ENCODE results near the gene HBEGF.

HBEGF gene

GRCh38 chr5:140296289-140296688 lies 50.1 kb downstream of the HBEGF start:
- Histone ChIP-seq H3K27me3 (no peaks in the 10 kb centered on the region), H3K4me2 (no peak overlapping the region), H3K9me3 (no peaks in the 10 kb centered on the region), H3K4me1 (peaks cover 23% of the 10 kb centered on the region), H4K20me1 (peaks cover 32% of the 10 kb centered on the region), H3K36me3 (peaks cover 36% of the 10 kb centered on the region), H3K27ac (no peak overlapping the region), H3K9ac (no peak overlapping the region), H3K4me3 (no peak overlapping the region)
- no peak for TF ChIP-seq Cebpa-rat (IDR thresholded peaks at IDR 0.05)

DNA sequence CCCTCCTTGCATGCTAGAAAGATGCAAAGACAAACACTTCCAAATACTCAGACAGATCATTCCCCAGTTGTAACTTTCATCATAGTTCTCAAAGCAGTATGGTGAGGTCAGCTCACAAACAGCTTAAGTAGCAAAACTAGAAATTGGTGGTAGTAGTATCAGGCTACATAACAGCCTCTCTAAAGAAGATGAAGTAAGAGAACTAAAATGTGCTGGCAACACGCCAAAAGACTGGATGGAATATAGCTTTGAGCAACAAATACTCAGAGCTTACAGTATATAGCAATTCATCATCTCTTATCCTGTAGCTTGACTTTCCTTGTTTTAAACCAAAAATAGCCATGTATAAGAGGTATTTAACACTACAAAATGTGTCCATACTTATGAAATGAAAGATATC lies 51.0 kb downstream of the HBEGF start:
- peaks cover 41% of the 10 kb centered on the region for H3K36me3 ChIP-seq
- no peak for TF ChIP-seq Cebpa-rat (IDR thresholded peaks at IDR 0.05)
- H3K4me2 ChIP-seq: no peak overlapping the region
- H3K27me3 ChIP-seq: no peaks in the 10 kb centered on the region
- peaks cover 18% of the 10 kb centered on the region; the same call in 1 of the 2 replicates for H3K4me1 ChIP-seq
- H3K27ac ChIP-seq: no peak overlapping the region
- no peaks in the 10 kb centered on the region for H3K9me3 ChIP-seq
- no peak overlapping the region for H3K4me3 ChIP-seq
- peaks cover 38% of the 10 kb centered on the region for H4K20me1 ChIP-seq
- H3K9ac ChIP-seq: no peak overlapping the region

GRCh38 chr5:140294753-140295152 lies 51.6 kb downstream of the HBEGF start:
- Histone ChIP-seq H3K27me3 (no peaks in the 10 kb centered on the region), H3K4me3 (no peak overlapping the region), H3K27ac (no peak overlapping the region), H3K36me3 (peaks cover 34% of the 10 kb centered on the region), H3K4me1 (peaks cover 18% of the 10 kb centered on the region; the same call in 1 of the 2 replicates), H3K9ac (no peak overlapping the region), H3K4me2 (no peak overlapping the region), H3K9me3 (no peaks in the 10 kb centered on the region), H4K20me1 (peaks cover 38% of the 10 kb centered on the region)
- no peak for TF ChIP-seq Cebpa-rat (IDR thresholded peaks at IDR 0.05)

DNA sequence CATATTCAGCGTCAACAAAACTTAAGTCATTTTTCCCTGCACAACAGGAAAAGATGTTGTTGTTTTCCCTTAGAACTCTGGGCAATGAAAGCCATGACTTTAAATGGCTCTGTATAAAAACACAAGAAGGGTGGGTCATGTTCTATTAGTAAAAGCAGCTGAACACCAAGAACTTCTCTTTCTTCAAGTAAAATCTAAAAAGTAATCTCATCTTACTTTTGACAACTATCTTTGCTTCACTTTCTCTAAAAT lies 52.6 kb downstream of the HBEGF start:
- Histone ChIP-seq H3K4me1 (peaks cover 18% of the 10 kb centered on the region; the same call in 1 of the 2 replicates), H3K9ac (no peak overlapping the region), H3K27ac (no peak overlapping the region), H3K27me3 (no peaks in the 10 kb centered on the region), H3K4me2 (peak overlapping the region; percentile 20; the same call in 1 of the 2 replicates), H3K9me3 (no peaks in the 10 kb centered on the region), H4K20me1 (peaks cover 47% of the 10 kb centered on the region), H3K36me3 (peaks cover 27% of the 10 kb centered on the region), H3K4me3 (no peak overlapping the region)
- TF ChIP-seq Cebpa-rat (IDR thresholded peaks at IDR 0.05): no peak

- Histone ChIP-seq H3K27ac (no peak overlapping the region), H3K27me3 (no peaks in the 10 kb centered on the region), H3K9me3 (no peaks in the 10 kb centered on the region), H4K20me1 (peaks cover 52% of the 10 kb centered on the region), H3K4me3 (no peak overlapping the region), H3K9ac (no peak overlapping the region), H3K4me1 (peaks cover 18% of the 10 kb centered on the region; the same call in 1 of the 2 replicates), H3K4me2 (peak overlapping the region; percentile 20; the same call in 1 of the 2 replicates), H3K36me3 (peaks cover 26% of the 10 kb centered on the region)
- TF ChIP-seq Cebpa-rat (IDR thresholded peaks at IDR 0.05): no peak
Measured at GRCh38 chr5:140293091-140293848, 53.1 kb downstream of the HBEGF start.

DNA sequence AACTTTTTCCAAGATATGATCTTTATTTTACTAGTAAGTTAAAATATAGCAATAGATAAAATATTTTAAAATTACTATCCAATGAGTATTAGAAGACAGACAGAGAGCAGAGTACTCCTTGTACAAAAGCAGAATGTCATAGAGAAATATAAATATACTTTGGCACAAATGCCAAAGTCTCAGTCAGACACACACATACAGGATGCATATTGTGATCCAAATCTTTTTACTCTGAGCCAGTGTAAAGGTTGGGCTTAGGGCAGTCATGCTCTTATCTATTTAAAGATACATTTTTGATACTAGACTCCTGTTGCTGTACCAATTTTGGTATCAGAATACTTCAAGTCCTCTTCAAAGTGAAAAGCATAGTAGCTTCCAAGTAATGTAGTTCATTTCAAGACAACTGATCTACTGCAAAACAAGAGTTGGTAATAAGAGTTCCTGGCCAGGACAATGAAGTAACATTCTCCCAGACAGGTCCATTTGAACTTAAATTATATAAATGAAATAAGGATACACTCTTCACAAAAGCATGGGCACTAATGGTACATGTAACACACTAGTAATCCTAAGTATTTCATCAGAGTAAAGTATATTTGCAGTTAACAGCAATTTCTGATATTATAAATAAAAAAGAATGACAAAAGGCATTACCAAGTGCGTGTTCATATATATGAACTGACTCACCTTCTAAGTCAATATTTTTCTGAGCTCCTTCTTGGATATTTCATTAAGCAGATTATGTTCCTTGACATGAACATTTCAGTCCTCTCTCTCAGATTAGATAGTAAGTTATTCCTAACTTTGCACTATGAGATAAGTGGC lies 54.0 kb downstream of the HBEGF start:
- no peak overlapping the region for H3K4me3 ChIP-seq
- H3K27ac ChIP-seq: no peak overlapping the region
- peaks cover 58% of the 10 kb centered on the region for H4K20me1 ChIP-seq
- H3K9ac ChIP-seq: no peak overlapping the region
- TF ChIP-seq Cebpa-rat (IDR thresholded peaks at IDR 0.05): no peak
- H3K27me3 ChIP-seq: no peaks in the 10 kb centered on the region
- H3K4me2 ChIP-seq: no peak overlapping the region
- no peaks in the 10 kb centered on the region for H3K9me3 ChIP-seq
- H3K36me3 ChIP-seq: peaks cover 20% of the 10 kb centered on the region
- H3K4me1 ChIP-seq: peaks cover 18% of the 10 kb centered on the region; the same call in 1 of the 2 replicates

- Histone ChIP-seq H3K4me1 (peaks cover 9% of the 10 kb centered on the region; the same call in 1 of the 2 replicates), H3K36me3 (peaks cover 13% of the 10 kb centered on the region), H3K27ac (no peak overlapping the region), H4K20me1 (peaks cover 45% of the 10 kb centered on the region), H3K9me3 (no peaks in the 10 kb centered on the region), H3K9ac (no peak overlapping the region), H3K27me3 (no peaks in the 10 kb centered on the region), H3K4me2 (no peak overlapping the region), H3K4me3 (no peak overlapping the region)
- TF ChIP-seq Cebpa-rat (IDR thresholded peaks at IDR 0.05): no peak
Measured at GRCh38 chr5:140287801-140288521, 58.4 kb downstream of the HBEGF start.

- no peak overlapping the region for H3K4me3 ChIP-seq
- peaks cover 17% of the 10 kb centered on the region for H3K36me3 ChIP-seq
- H3K9me3 ChIP-seq: no peaks in the 10 kb centered on the region
- H3K27ac ChIP-seq: no peak overlapping the region
- peaks cover 7% of the 10 kb centered on the region; the same call in 1 of the 2 replicates for H3K4me1 ChIP-seq
- H3K27me3 ChIP-seq: no peaks in the 10 kb centered on the region
- TF ChIP-seq Cebpa-rat (IDR thresholded peaks at IDR 0.05): no peak
- H4K20me1 ChIP-seq: peaks cover 41% of the 10 kb centered on the region
- H3K4me2 ChIP-seq: no peak overlapping the region
- no peak overlapping the region for H3K9ac ChIP-seq
Measured at GRCh38 chr5:140286424-140286823, 60.0 kb downstream of the HBEGF start.

- Histone ChIP-seq H3K4me2 (no peak overlapping the region), H4K20me1 (peaks cover 26% of the 10 kb centered on the region), H3K4me3 (no peak overlapping the region), H3K27me3 (no peaks in the 10 kb centered on the region), H3K27ac (no peak overlapping the region), H3K9ac (no peak overlapping the region), H3K4me1 (peaks cover 7% of the 10 kb centered on the region; the same call in 1 of the 2 replicates), H3K9me3 (no peaks in the 10 kb centered on the region), H3K36me3 (peaks cover 17% of the 10 kb centered on the region)
- TF ChIP-seq Cebpa-rat (IDR thresholded peaks at IDR 0.05): no peak
Measured at GRCh38 chr5:140284013-140284412, 62.4 kb downstream of the HBEGF start.

Measured in BLaER1 (cell line).